ENCODE measurements around the gene RPL28.
A peak's percentile ranks its signal among the peaks of the same experiment; 100 is the strongest.

DNA sequence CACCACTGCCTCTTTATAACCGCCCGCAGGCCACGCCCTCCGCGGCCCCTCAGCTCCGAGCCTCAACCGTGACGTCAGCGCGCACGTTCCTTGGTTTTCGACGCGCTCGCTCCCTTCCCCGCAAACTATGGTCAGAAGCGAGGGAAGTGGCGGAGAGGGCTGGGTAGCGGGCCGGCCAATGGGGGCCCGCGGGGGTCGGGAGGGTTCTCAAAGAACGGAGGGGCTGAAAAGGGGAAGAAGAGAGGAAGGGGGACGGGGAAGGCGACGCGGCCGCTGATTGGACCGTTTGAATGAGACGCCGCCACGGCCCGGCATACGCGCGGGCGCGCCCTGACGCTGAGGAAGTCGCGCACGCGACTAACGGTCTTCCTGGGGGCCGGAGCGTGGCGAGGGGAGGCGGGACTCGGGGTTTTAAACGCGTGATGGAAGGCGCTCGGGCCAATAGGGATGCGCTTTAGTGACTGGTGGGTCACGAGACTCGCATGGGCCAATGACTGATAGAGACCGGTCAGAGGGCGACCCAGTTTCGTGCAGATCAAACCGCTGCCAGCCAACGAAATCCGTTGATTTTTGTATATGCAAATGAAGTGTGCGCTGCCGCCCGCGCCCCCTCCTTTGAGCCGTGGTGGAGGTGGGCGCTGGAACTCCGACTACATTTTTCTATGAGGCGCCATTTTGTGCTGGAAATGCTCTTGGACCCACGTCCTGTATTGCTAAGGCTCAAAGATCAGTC lies 22.2 kb downstream of the RPL28 start:
- no peak for TF ChIP-seq TRIM28 (IDR thresholded peaks at IDR 0.05; ENCODE audit: borderline replicate concordance, low read length)
- no peak for TF ChIP-seq CTCF (tag by site-specific recombination; IDR thresholded peaks at IDR 0.05)
- TF ChIP-seq, protein P1, sequence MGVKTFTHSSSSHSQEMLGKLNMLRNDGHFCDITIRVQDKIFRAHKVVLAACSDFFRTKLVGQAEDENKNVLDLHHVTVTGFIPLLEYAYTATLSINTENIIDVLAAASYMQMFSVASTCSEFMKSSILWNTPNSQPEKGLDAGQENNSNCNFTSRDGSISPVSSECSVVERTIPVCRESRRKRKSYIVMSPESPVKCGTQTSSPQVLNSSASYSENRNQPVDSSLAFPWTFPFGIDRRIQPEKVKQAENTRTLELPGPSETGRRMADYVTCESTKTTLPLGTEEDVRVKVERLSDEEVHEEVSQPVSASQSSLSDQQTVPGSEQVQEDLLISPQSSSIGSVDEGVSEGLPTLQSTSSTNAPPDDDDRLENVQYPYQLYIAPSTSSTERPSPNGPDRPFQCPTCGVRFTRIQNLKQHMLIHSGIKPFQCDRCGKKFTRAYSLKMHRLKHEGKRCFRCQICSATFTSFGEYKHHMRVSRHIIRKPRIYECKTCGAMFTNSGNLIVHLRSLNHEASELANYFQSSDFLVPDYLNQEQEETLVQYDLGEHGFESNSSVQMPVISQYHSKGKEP (tag by site-specific recombination; IDR thresholded peaks at IDR 0.05), result no peak
- no peak for TF ChIP-seq TCF7L2 (IDR thresholded peaks at IDR 0.05; ENCODE audit: borderline replicate concordance, low read depth, low read length)
- TF ChIP-seq ZNF785 (tag by site-specific recombination; IDR thresholded peaks at IDR 0.05), result no peak
- TF ChIP-seq, protein P2, sequence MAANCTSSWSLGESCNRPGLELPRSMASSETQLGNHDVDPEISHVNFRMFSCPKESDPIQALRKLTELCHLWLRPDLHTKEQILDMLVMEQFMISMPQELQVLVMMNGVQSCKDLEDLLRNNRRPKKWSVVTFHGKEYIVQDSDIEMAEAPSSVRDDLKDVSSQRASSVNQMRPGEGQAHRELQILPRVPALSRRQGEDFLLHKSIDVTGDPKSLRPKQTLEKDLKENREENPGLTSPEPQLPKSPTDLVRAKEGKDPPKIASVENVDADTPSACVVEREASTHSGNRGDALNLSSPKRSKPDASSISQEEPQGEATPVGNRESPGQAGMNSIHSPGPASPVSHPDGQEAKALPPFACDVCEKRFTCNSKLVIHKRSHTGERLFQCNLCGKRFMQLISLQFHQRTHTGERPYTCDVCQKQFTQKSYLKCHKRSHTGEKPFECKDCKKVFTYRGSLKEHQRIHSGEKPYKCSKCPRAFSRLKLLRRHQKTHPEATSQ (tag by site-specific recombination; IDR thresholded peaks at IDR 0.05), result no peak
- TF ChIP-seq ZNF629 (tag by site-specific recombination; IDR thresholded peaks at IDR 0.05), result peak; percentile 98
- TF ChIP-seq KLF16 (tag by site-specific recombination; IDR thresholded peaks at IDR 0.05), result peak; percentile 86
- TF ChIP-seq, protein P3, sequence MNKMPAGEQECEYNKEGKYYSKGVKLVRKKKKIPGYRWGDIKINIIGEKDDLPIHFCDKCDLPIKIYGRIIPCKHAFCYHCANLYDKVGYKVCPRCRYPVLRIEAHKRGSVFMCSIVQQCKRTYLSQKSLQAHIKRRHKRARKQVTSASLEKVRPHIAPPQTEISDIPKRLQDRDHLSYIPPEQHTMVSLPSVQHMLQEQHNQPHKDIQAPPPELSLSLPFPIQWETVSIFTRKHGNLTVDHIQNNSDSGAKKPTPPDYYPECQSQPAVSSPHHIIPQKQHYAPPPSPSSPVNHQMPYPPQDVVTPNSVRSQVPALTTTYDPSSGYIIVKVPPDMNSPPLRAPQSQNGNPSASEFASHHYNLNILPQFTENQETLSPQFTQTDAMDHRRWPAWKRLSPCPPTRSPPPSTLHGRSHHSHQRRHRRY (tag by site-specific recombination; IDR thresholded peaks at IDR 0.05), result no peak
- TF ChIP-seq ZFP3 (tag by site-specific recombination; IDR thresholded peaks at IDR 0.05; ENCODE audit: low read depth), result no peak
- 0 out of 2 replicates have a peak, but pooled peaks have one; percentile 87 for TF ChIP-seq HOXC10 (CRISPR knock-in tag; IDR thresholded peaks at IDR 0.05)
- TF ChIP-seq ZNF664 (tag by site-specific recombination; IDR thresholded peaks at IDR 0.05), result no peak
- TF ChIP-seq, protein P4, sequence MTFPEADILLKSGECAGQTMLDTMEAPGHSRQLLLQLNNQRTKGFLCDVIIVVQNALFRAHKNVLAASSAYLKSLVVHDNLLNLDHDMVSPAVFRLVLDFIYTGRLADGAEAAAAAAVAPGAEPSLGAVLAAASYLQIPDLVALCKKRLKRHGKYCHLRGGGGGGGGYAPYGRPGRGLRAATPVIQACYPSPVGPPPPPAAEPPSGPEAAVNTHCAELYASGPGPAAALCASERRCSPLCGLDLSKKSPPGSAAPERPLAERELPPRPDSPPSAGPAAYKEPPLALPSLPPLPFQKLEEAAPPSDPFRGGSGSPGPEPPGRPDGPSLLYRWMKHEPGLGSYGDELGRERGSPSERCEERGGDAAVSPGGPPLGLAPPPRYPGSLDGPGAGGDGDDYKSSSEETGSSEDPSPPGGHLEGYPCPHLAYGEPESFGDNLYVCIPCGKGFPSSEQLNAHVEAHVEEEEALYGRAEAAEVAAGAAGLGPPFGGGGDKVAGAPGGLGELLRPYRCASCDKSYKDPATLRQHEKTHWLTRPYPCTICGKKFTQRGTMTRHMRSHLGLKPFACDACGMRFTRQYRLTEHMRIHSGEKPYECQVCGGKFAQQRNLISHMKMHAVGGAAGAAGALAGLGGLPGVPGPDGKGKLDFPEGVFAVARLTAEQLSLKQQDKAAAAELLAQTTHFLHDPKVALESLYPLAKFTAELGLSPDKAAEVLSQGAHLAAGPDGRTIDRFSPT (tag by site-specific recombination; IDR thresholded peaks at IDR 0.05), result peak; percentile 79
